Ishikawa (cell line): Measurements from ENCODE around the gene PODN.

ENCODE experiments used
- EGR1 ChIP-seq: IDR thresholded peaks from 2 replicates; pipeline ENCODE4 v1.6.1; 2012
- MAX ChIP-seq: IDR thresholded peaks from 2 replicates; pipeline ENCODE4 v1.6.1; 2012
- NFIC ChIP-seq: IDR thresholded peaks from 2 replicates; pipeline ENCODE4 v1.6.1; 2012
- RAD21 ChIP-seq: IDR thresholded peaks from 2 replicates; pipeline ENCODE4 v1.6.1; 2012; ENCODE audit warnings: low read depth
- REST ChIP-seq: IDR thresholded peaks from 2 replicates; pipeline ENCODE4 v1.6.1; 2012; ENCODE audit warnings: low read depth, mild to moderate bottlenecking
- TAF1 ChIP-seq: IDR thresholded peaks from 2 replicates; pipeline ENCODE4 v1.6.1; 2012; ENCODE audit warnings: low read depth, mild to moderate bottlenecking
- USF1 ChIP-seq: IDR thresholded peaks from 2 replicates; pipeline ENCODE4 v1.6.1; 2012

- TF ChIP-seq USF1 (no peak), RAD21 (no peak), MAX (no peak), EGR1 (no peak), NFIC (no peak), REST (no peak), TAF1 (no peak)
These were observed 937 bp downstream of the PODN start for GRCh38 chr1:53062708-53063591.
